ENCODE measurements around the gene CDH22. TPM values are rescaled to one million over a fixed set of nuclear protein-coding genes. Genes with fewer than 3 reads are reported as not detected.

The CDH22 gene
- total RNA-seq, 1 donor from 2014 or later = 0.13 TPM

- H3K27me3 Mint-ChIP-seq (ENCODE audit: insufficient read depth, low read depth) = peaks cover 34% of the 10 kb centered on the region
- DNase-seq (ENCODE audit: low spot score) = peak; percentile 91
Observed at GRCh38 chr20:46230801-46231282, 77.5 kb downstream of the CDH22 start.

GRCh38 chr20:46230106-46230491, 78.2 kb downstream of the CDH22 start:
- Mint-ChIP-seq H3K36me3 (no peaks in the 10 kb centered on the region), H3K27ac (no peak overlapping the region), H3K9me3 (no peaks in the 10 kb centered on the region), H3K4me1 (no peaks in the 10 kb centered on the region), H3K27me3 (ENCODE audit: insufficient read depth, low read depth) (peaks cover 33% of the 10 kb centered on the region), H3K4me3 (no peak overlapping the region)
- TF ChIP-seq EZH2phosphoT487 (IDR thresholded peaks at IDR 0.05) (no peak), EZH2 (IDR thresholded peaks at IDR 0.05) (no peak), CTCF (IDR thresholded peaks at IDR 0.05) (no peak)
- Histone ChIP-seq H3K9ac (no peak overlapping the region), H3K4me3 (no peak overlapping the region), H3K4me1 (no peaks in the 10 kb centered on the region), H2AFZ (replicated peaks) (no peak overlapping the region), H4K20me1 (ENCODE audit: low read depth) (peaks cover 17% of the 10 kb centered on the region), H3K27ac (no peak overlapping the region), H3K79me2 (ENCODE audit: low read depth) (no peaks in the 10 kb centered on the region), H3K27me3 (peaks cover 24% of the 10 kb centered on the region), H3K36me3 (no peaks in the 10 kb centered on the region), H3K4me2 (no peak overlapping the region), H3K9me3 (ENCODE audit: low read depth) (no peaks in the 10 kb centered on the region), H3F3A (ENCODE audit: low read depth) (no peaks in the 10 kb centered on the region)
- no peak for DNase-seq (ENCODE audit: low spot score)

More at GRCh38 chr20:46230801-46231282, 77.5 kb downstream of the CDH22 start:
- Histone ChIP-seq H3K9me3 (ENCODE audit: low read depth) (no peaks in the 10 kb centered on the region), H3K27ac (no peak overlapping the region), H2AFZ (replicated peaks) (no peak overlapping the region), H3F3A (ENCODE audit: low read depth) (no peaks in the 10 kb centered on the region), H3K9ac (no peak overlapping the region), H3K36me3 (no peaks in the 10 kb centered on the region), H3K4me1 (no peaks in the 10 kb centered on the region), H3K4me2 (no peak overlapping the region), H3K79me2 (ENCODE audit: low read depth) (no peaks in the 10 kb centered on the region), H3K4me3 (no peak overlapping the region), H3K27me3 (peaks cover 31% of the 10 kb centered on the region), H4K20me1 (ENCODE audit: low read depth) (peaks cover 17% of the 10 kb centered on the region)
- Mint-ChIP-seq H3K4me1 (no peaks in the 10 kb centered on the region), H3K9me3 (no peaks in the 10 kb centered on the region), H3K4me3 (no peak overlapping the region), H3K36me3 (no peaks in the 10 kb centered on the region), H3K27ac (no peak overlapping the region)
- TF ChIP-seq CTCF (IDR thresholded peaks at IDR 0.05) (no peak), EZH2 (IDR thresholded peaks at IDR 0.05) (no peak), EZH2phosphoT487 (IDR thresholded peaks at IDR 0.05) (no peak)

- Histone ChIP-seq H3K9ac (no peak overlapping the region), H2AFZ (replicated peaks) (no peak overlapping the region), H3F3A (ENCODE audit: low read depth) (no peaks in the 10 kb centered on the region), H3K36me3 (no peaks in the 10 kb centered on the region), H3K9me3 (ENCODE audit: low read depth) (no peaks in the 10 kb centered on the region), H3K27me3 (peaks cover 20% of the 10 kb centered on the region), H3K27ac (no peak overlapping the region), H4K20me1 (ENCODE audit: low read depth) (peaks cover 17% of the 10 kb centered on the region), H3K4me1 (no peaks in the 10 kb centered on the region), H3K4me3 (no peak overlapping the region), H3K79me2 (ENCODE audit: low read depth) (no peaks in the 10 kb centered on the region), H3K4me2 (no peak overlapping the region)
- peak; percentile 67 for DNase-seq (ENCODE audit: low spot score)
- Mint-ChIP-seq H3K36me3 (no peaks in the 10 kb centered on the region), H3K27me3 (ENCODE audit: insufficient read depth, low read depth) (peaks cover 35% of the 10 kb centered on the region), H3K27ac (no peak overlapping the region), H3K4me3 (no peak overlapping the region), H3K9me3 (no peaks in the 10 kb centered on the region), H3K4me1 (peaks cover under 1% of the 10 kb centered on the region)
- TF ChIP-seq CTCF (IDR thresholded peaks at IDR 0.05) = no peak
- no peak for TF ChIP-seq EZH2 (IDR thresholded peaks at IDR 0.05)
- TF ChIP-seq EZH2phosphoT487 (IDR thresholded peaks at IDR 0.05) = no peak
Observed at GRCh38 chr20:46229478-46230105, 78.7 kb downstream of the CDH22 start.
